Keratinocyte (primary cell): ENCODE results near the gene PHYHIPL. TPM values are rescaled to one million over a fixed set of nuclear protein-coding genes. Genes with fewer than 3 reads are reported as not detected.

Experiments
- DNase-seq: peaks from one replicate; pipeline ENCODE4 v3.0.0-alpha.2; 2011; ENCODE audit warnings: low read depth, missing footprints, low spot score
- FAIRE-seq: peaks from 2 replicates; lab custom pipeline; 2011; peaks lifted over from hg19 to GRCh38; lab: Jason Lieb, UNC
- H2AFZ ChIP-seq: 2 replicates; pipeline ENCODE4 v1.6.0; 2012; ENCODE audit warnings: low read length, control low read depth, inconsistent platforms; ENCODE audit not compliant: control insufficient read depth
- H3K27ac ChIP-seq: 2 replicates; pipeline ENCODE4 v1.5.1; 2011; ENCODE audit warnings: low read length; ENCODE audit not compliant: control insufficient read depth, insufficient read depth
- H3K27me3 ChIP-seq: 3 replicates; pipeline ENCODE4 v1.6.0; 2011; ENCODE audit warnings: low read length; ENCODE audit not compliant: control insufficient read depth, insufficient read depth; ENCODE audit errors: extremely low read depth
- H3K36me3 ChIP-seq, 2 experiments: 2 replicates in 1 of 2; 3 replicates in 1 of 2; pipeline ENCODE4 v1.5.1; 2011; ENCODE audit warnings: low read length in 2 of 2, mild to moderate bottlenecking in 1 of 2; ENCODE audit not compliant: control insufficient read depth in 2 of 2, insufficient read depth in 2 of 2; ENCODE audit errors: extremely low read depth in 1 of 2
- H3K4me1 ChIP-seq: 3 replicates; pipeline ENCODE4 v1.5.1; 2011; ENCODE audit warnings: low read length; ENCODE audit not compliant: control insufficient read depth, insufficient read depth; ENCODE audit errors: extremely low read depth
- H3K4me2 ChIP-seq: 3 replicates; pipeline ENCODE4 v1.6.0; 2011; ENCODE audit warnings: low read depth, low read length; ENCODE audit not compliant: control insufficient read depth, insufficient read depth; ENCODE audit errors: extremely low read depth
- H3K4me3 ChIP-seq, 3 experiments: fragments of 200-600 bp in 1 of 3; sonication (generic) in 1 of 3; 2 replicates in 2 of 3; 3 replicates in 1 of 3; pipeline ENCODE4 v1.5.1; 2011 to 2016; ENCODE audit warnings: low read length in 3 of 3, mild to moderate bottlenecking in 3 of 3, control low read depth in 2 of 3, inconsistent platforms in 1 of 3, low read depth in 1 of 3, mixed read lengths in 1 of 3, mixed run types in 1 of 3, moderate library complexity in 1 of 3; ENCODE audit not compliant: control insufficient read depth in 2 of 3, insufficient read depth in 2 of 3; ENCODE audit errors: extremely low read depth in 1 of 3
- H3K79me2 ChIP-seq: 2 replicates; pipeline ENCODE4 v1.6.0; 2012; ENCODE audit warnings: low read length; ENCODE audit not compliant: control insufficient read depth, insufficient read depth
- H3K9ac ChIP-seq: 3 replicates; pipeline ENCODE4 v1.6.0; 2011; ENCODE audit warnings: low read length; ENCODE audit not compliant: control insufficient read depth, insufficient read depth; ENCODE audit errors: extremely low read depth
- H3K9me1 ChIP-seq: 3 replicates; pipeline ENCODE4 v1.6.0; 2011; ENCODE audit warnings: low read length; ENCODE audit not compliant: control insufficient read depth, insufficient read depth; ENCODE audit errors: extremely low read depth
- H3K9me3 ChIP-seq: 2 replicates; pipeline ENCODE4 v1.5.1; 2012; ENCODE audit warnings: low read depth, low read length; ENCODE audit not compliant: control insufficient read depth
- H4K20me1 ChIP-seq: 3 replicates; pipeline ENCODE4 v1.6.0; 2011; ENCODE audit warnings: low read length; ENCODE audit not compliant: control insufficient read depth, insufficient read depth; ENCODE audit errors: extremely low read depth
- CTCF ChIP-seq, 3 experiments: IDR thresholded peaks in 1 of 3; conservative IDR thresholded peaks in 1 of 3; optimal IDR thresholded peaks in 1 of 3; 2 replicates in 2 of 3; 3 replicates in 1 of 3; pipeline versions ENCODE3 to v1.5.1; 2011; ENCODE audit warnings: low read length in 3 of 3, mild to moderate bottlenecking in 3 of 3, moderate library complexity in 2 of 3, control low read depth in 1 of 3, inconsistent platforms in 1 of 3; ENCODE audit not compliant: insufficient read depth in 2 of 3; ENCODE audit errors: extremely low read depth in 1 of 3
- EZH2 ChIP-seq: IDR thresholded peaks from one replicate; pipeline ENCODE4 v1.6.1; 2012; ENCODE audit warnings: inconsistent platforms, mild to moderate bottlenecking, low read length, moderate library complexity
- dilution Hi-C: fragments of 300-500 bp; cut with MboI; formaldehyde crosslinking; loops from one replicate; pipeline ENCODE4 v1.7.0; 2020; ENCODE audit warnings: low sequenced_read_pairs; ENCODE audit not compliant: extremely low pct_ligation_motif_present
- polyA plus RNA-seq, 5 experiments: library from polyadenylated mRNA; depleted of rRNA in 3 of 5; stranded (reverse) in 3 of 5; stranded (forward) in 1 of 5; unstranded in 1 of 5; fragments of >200 nt; gene quantifications; 1 replicate in 1 of 5; 2 replicates in 3 of 5; 3 replicates in 1 of 5; pipeline versions ENCODE4 v1.2.1 to v1.2.3, GENCODE V29; 2011 to 2012; ENCODE audit warnings: missing spikeins in 2 of 5, low read depth in 1 of 5, low replicate concordance in 1 of 5

The PHYHIPL gene
- polyA plus RNA-seq, 1 donor (not counting 4 experiments of a cell fraction or from before 2014, with no cell fraction given), result 0.12 TPM

- Histone ChIP-seq H3K4me2 (no peak overlapping the region), H4K20me1 (no peaks in the 10 kb centered on the region), H3K4me1 (no peaks in the 10 kb centered on the region), H3K79me2 (no peaks in the 10 kb centered on the region), H3K9ac (no peak overlapping the region), H3K4me3 (no peak overlapping the region), H3K36me3 (no peaks in the 10 kb centered on the region), H3K9me1 (no peaks in the 10 kb centered on the region), H3K9me3 (no peaks in the 10 kb centered on the region), H3K27ac (no peak overlapping the region), H2AFZ (no peak overlapping the region), H3K27me3 (no peaks in the 10 kb centered on the region)
- FAIRE-seq, result no peak
- DNase-seq, result no peak
- TF ChIP-seq EZH2 (no peak), CTCF (optimal IDR thresholded peaks at IDR 0.05 in 1 of 3, IDR thresholded peaks at IDR 0.05 in 1 of 3, conservative IDR thresholded peaks at IDR 0.05 in 1 of 3; ENCODE audit: extremely low read depth in 1 of 3, insufficient read depth in 2 of 3, low read length in 3 of 3) (no peak)
- dilution Hi-C loops, result loop anchor here (25.0 kb wide), 1 partner anchor 387 kb away; no protein-coding TSS in a partner anchor
Measured at GRCh38 chr10:59225211-59225610, 48.8 kb downstream of the PHYHIPL start.

GRCh38 chr10:59227136-59227673, 50.8 kb downstream of the PHYHIPL start:
- Histone ChIP-seq H2AFZ (no peak overlapping the region), H3K4me1 (no peaks in the 10 kb centered on the region), H3K27me3 (no peaks in the 10 kb centered on the region), H4K20me1 (no peaks in the 10 kb centered on the region), H3K9me1 (no peaks in the 10 kb centered on the region), H3K9me3 (no peaks in the 10 kb centered on the region), H3K27ac (no peak overlapping the region), H3K79me2 (no peaks in the 10 kb centered on the region), H3K9ac (no peak overlapping the region), H3K4me3 (no peak overlapping the region), H3K4me2 (no peak overlapping the region), H3K36me3 (no peaks in the 10 kb centered on the region)
- peak in 1 of 3 experiments; percentile 18 for TF ChIP-seq CTCF (optimal IDR thresholded peaks at IDR 0.05 in 1 of 3, IDR thresholded peaks at IDR 0.05 in 1 of 3, conservative IDR thresholded peaks at IDR 0.05 in 1 of 3; ENCODE audit: extremely low read depth in 1 of 3, insufficient read depth in 2 of 3, low read length in 3 of 3)
- no peak for TF ChIP-seq EZH2
- FAIRE-seq, result no peak
- no peak for DNase-seq
- dilution Hi-C loops, result loop anchor here (25.0 kb wide), 1 partner anchor 385 kb away; no protein-coding TSS in a partner anchor
